ENCODE measurements around the gene PUSL1. TPM values are rescaled to one million over a fixed set of nuclear protein-coding genes. Genes with fewer than 3 reads are reported as not detected.

PUSL1 gene
- total RNA-seq, 2 donors from 2014 or later, result 11.0 to 11.9 TPM

GRCh38 chr1:1272341-1273208, 35.8 kb upstream of the PUSL1 start:
- Mint-ChIP-seq H3K4me3 (peak overlapping the region; percentile 85 to 88), H3K27ac (peak overlapping the region; percentile 63), H3K4me1 (ENCODE audit: low read depth) (peaks cover 36% of the 10 kb centered on the region), H3K36me3 (ENCODE audit: insufficient read depth in 2 of 2) (peaks cover 1 to 9% of the 10 kb centered on the region in 2 donors), H3K27me3 (ENCODE audit: low read depth) (no peaks in the 10 kb centered on the region), H3K9me3 (no peaks in the 10 kb centered on the region)
- DNase-seq (peak in 1 of 2 donors; percentile 25), ATAC-seq (replicated peaks in 1 of 2) (no peak)

- Mint-ChIP-seq H3K36me3 (ENCODE audit: insufficient read depth in 2 of 2) (peaks cover 1 to 9% of the 10 kb centered on the region in 2 donors), H3K4me3 (peak overlapping the region; percentile 85 to 88), H3K27ac (peak overlapping the region; percentile 63), H3K9me3 (no peaks in the 10 kb centered on the region), H3K4me1 (ENCODE audit: low read depth) (peaks cover 36% of the 10 kb centered on the region), H3K27me3 (ENCODE audit: low read depth) (no peaks in the 10 kb centered on the region)
- no peak for ATAC-seq (replicated peaks in 1 of 2)
- DNase-seq, result no peak
Measured at GRCh38 chr1:1273209-1273511, 35.2 kb upstream of the PUSL1 start.

- peak; percentile 96 to 97 for ATAC-seq (replicated peaks in 1 of 2)
- DNase-seq, result peak; percentile 93 to 94
- no peaks in the 10 kb centered on the region for H3K9me3 Mint-ChIP-seq
- H3K27me3 Mint-ChIP-seq (ENCODE audit: low read depth), result no peaks in the 10 kb centered on the region
- peaks cover 1 to 9% of the 10 kb centered on the region in 2 donors for H3K36me3 Mint-ChIP-seq (ENCODE audit: insufficient read depth in 2 of 2)
- H3K4me3 Mint-ChIP-seq, result peak within 1 kb of the TSS; percentile 85 to 88
- H3K4me1 Mint-ChIP-seq (ENCODE audit: low read depth), result peaks cover 36% of the 10 kb centered on the region
- H3K27ac Mint-ChIP-seq, result peak within 1 kb of the TSS; percentile 63
Measured at GRCh38 chr1:1273512-1274298, 34.7 kb upstream of the PUSL1 start, which contains the start of gene UBE2J2. UBE2J2 (minus strand) TSS chr1:1273854; CDS start chr1:1267992, 5,862 bp downstream.

- Mint-ChIP-seq H3K9me3 (no peaks in the 10 kb centered on the region), H3K27ac (no peak overlapping the region), H3K4me1 (ENCODE audit: low read depth) (peaks cover 36% of the 10 kb centered on the region), H3K36me3 (ENCODE audit: insufficient read depth in 2 of 2) (peaks cover 1 to 9% of the 10 kb centered on the region in 2 donors), H3K27me3 (ENCODE audit: low read depth) (no peaks in the 10 kb centered on the region), H3K4me3 (peak overlapping the region; percentile 75 to 83)
- no peak for DNase-seq
- ATAC-seq (replicated peaks in 1 of 2), result peak in 1 of 2 donors; percentile 27
Measured at GRCh38 chr1:1274299-1274930, 34.0 kb upstream of the PUSL1 start.

GRCh38 chr1:1274931-1275431, 33.4 kb upstream of the PUSL1 start:
- ATAC-seq (replicated peaks in 1 of 2) (no peak), DNase-seq (no peak)
- Mint-ChIP-seq H3K27me3 (ENCODE audit: low read depth) (no peaks in the 10 kb centered on the region), H3K9me3 (no peaks in the 10 kb centered on the region), H3K36me3 (ENCODE audit: insufficient read depth in 2 of 2) (peaks cover 1 to 8% of the 10 kb centered on the region in 2 donors), H3K27ac (no peak overlapping the region), H3K4me3 (peak overlapping the region; percentile 75 to 83), H3K4me1 (ENCODE audit: low read depth) (peaks cover 33% of the 10 kb centered on the region)

- H3K4me3 Mint-ChIP-seq, result peak overlapping the region; percentile 8 to 10
- no peak for ATAC-seq (replicated peaks in 1 of 2)
Measured at GRCh38 chr1:1275836-1276235, 32.6 kb upstream of the PUSL1 start.

GRCh38 chr1:1278620-1279019, 29.8 kb upstream of the PUSL1 start:
- Mint-ChIP-seq H3K4me3 (no peak overlapping the region), H3K36me3 (ENCODE audit: insufficient read depth in 2 of 2) (no peaks in the 10 kb centered on the region), H3K4me1 (ENCODE audit: low read depth) (peaks cover 16% of the 10 kb centered on the region), H3K27ac (no peak overlapping the region), H3K27me3 (ENCODE audit: low read depth) (no peaks in the 10 kb centered on the region), H3K9me3 (peaks cover 0 to 2% of the 10 kb centered on the region in 2 donors)
- ATAC-seq (replicated peaks in 1 of 2) (no peak), DNase-seq (no peak)

More at GRCh38 chr1:1275836-1276235, 32.6 kb upstream of the PUSL1 start:
- Mint-ChIP-seq H3K27ac (peak overlapping the region; percentile 81), H3K9me3 (no peaks in the 10 kb centered on the region), H3K36me3 (ENCODE audit: insufficient read depth in 2 of 2) (peaks cover 0 to 3% of the 10 kb centered on the region in 2 donors), H3K27me3 (ENCODE audit: low read depth) (no peaks in the 10 kb centered on the region), H3K4me1 (ENCODE audit: low read depth) (peaks cover 25% of the 10 kb centered on the region)
- no peak for DNase-seq

- ATAC-seq (replicated peaks in 1 of 2) (no peak), DNase-seq (no peak)
- Mint-ChIP-seq H3K4me1 (ENCODE audit: low read depth) (peaks cover 17% of the 10 kb centered on the region), H3K4me3 (no peak overlapping the region), H3K27me3 (ENCODE audit: low read depth) (no peaks in the 10 kb centered on the region), H3K9me3 (peaks cover 0 to 2% of the 10 kb centered on the region in 2 donors), H3K36me3 (ENCODE audit: insufficient read depth in 2 of 2) (no peaks in the 10 kb centered on the region), H3K27ac (no peak overlapping the region)
Measured at GRCh38 chr1:1279028-1279427, 29.4 kb upstream of the PUSL1 start.

GRCh38 chr1:1280782-1281481, 27.5 kb upstream of the PUSL1 start:
- DNase-seq (no peak), ATAC-seq (replicated peaks in 1 of 2) (no peak)
- Mint-ChIP-seq H3K27me3 (ENCODE audit: low read depth) (no peaks in the 10 kb centered on the region), H3K4me3 (no peak overlapping the region), H3K27ac (no peak overlapping the region), H3K4me1 (ENCODE audit: low read depth) (peaks cover 12% of the 10 kb centered on the region), H3K9me3 (peaks cover 0 to 2% of the 10 kb centered on the region in 2 donors), H3K36me3 (ENCODE audit: insufficient read depth in 2 of 2) (no peaks in the 10 kb centered on the region)

- no peak overlapping the region for H3K27ac Mint-ChIP-seq
- peaks cover 0 to 2% of the 10 kb centered on the region in 2 donors for H3K9me3 Mint-ChIP-seq
- DNase-seq (no peak), ATAC-seq (replicated peaks in 1 of 2) (peak; percentile 19 to 57)
- peaks cover 12% of the 10 kb centered on the region for H3K4me1 Mint-ChIP-seq (ENCODE audit: low read depth)
- H3K27me3 Mint-ChIP-seq (ENCODE audit: low read depth), result no peaks in the 10 kb centered on the region
- H3K36me3 Mint-ChIP-seq (ENCODE audit: insufficient read depth in 2 of 2), result no peaks in the 10 kb centered on the region
- no peak overlapping the region for H3K4me3 Mint-ChIP-seq
Measured at GRCh38 chr1:1281533-1282321, 26.7 kb upstream of the PUSL1 start.

- DNase-seq (peak; percentile 54 to 56), ATAC-seq (replicated peaks in 1 of 2) (peak; percentile 65 to 76)
- H3K4me3 Mint-ChIP-seq, result no peak overlapping the region
- H3K4me1 Mint-ChIP-seq (ENCODE audit: low read depth), result peaks cover 12% of the 10 kb centered on the region
- no peaks in the 10 kb centered on the region for H3K27me3 Mint-ChIP-seq (ENCODE audit: low read depth)
- H3K36me3 Mint-ChIP-seq (ENCODE audit: insufficient read depth in 2 of 2), result no peaks in the 10 kb centered on the region
- no peak overlapping the region for H3K27ac Mint-ChIP-seq
- H3K9me3 Mint-ChIP-seq, result peaks cover 0 to 2% of the 10 kb centered on the region in 2 donors
Measured at GRCh38 chr1:1282998-1283397, 25.4 kb upstream of the PUSL1 start.

- Mint-ChIP-seq H3K27me3 (ENCODE audit: low read depth) (no peaks in the 10 kb centered on the region), H3K9me3 (peaks cover 0 to 2% of the 10 kb centered on the region in 2 donors), H3K36me3 (ENCODE audit: insufficient read depth in 2 of 2) (no peaks in the 10 kb centered on the region), H3K4me1 (ENCODE audit: low read depth) (peaks cover 12% of the 10 kb centered on the region), H3K4me3 (no peak overlapping the region), H3K27ac (no peak overlapping the region)
- DNase-seq (no peak), ATAC-seq (replicated peaks in 1 of 2) (no peak)
Measured at GRCh38 chr1:1283821-1284220, 24.6 kb upstream of the PUSL1 start.
